NCI-H146 (cell line): ENCODE data around the gene ITPA.
"Not testable (repeated sequence)": the region's sequence is repeated elsewhere in the genome, so short reads cannot be mapped to it uniquely, and the experiment has no call there.

Source experiments
- DNase-seq: peaks from one replicate; lab custom pipeline; 2025; lab: John Stamatoyannopoulos, UW

Gene ITPA

DNA sequence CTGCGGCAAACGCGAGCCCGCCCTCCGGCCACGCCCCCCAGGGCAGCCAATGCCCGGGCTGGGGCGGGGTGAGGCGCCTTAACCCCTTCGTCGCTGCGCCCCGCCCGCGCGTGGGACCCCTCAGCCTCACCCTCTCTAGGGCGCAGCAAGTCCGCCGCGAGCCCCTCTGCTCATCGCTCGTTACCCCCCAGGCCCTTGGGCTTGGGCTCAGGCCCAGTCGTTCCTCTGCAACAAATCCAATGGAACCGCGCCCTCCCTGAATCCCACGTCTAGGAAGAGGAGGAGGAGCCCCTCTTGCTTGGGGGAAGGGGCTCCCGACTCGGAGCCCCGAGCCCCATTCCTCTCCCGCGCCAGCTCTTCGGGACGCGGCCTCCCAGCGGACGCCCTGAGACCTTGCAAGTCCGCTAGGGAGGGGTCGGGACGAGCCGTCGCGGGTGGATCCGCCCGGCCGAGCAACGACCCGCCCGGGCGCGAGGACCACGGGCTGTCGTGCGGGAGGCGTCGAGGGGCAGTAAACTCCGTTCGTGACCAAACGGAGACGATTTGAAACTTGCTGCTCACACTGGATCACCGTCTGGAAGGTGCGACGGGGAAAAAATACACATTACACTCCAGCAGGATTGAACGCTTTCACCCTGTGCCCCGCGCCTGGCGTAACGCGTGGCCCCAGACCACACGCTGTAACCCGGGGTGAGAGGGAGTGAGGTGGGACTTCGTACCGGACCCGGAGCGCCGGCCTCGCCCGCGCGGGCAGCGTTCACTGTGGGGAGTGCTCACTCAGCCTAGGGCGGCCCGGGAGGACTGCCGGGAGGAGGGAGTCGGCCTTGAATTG, 35.5 kb upstream of the ITPA start:
- peak; percentile 90 for DNase-seq

- DNase-seq: no peak
Observed at GRCh38 chr20:3174442-3175261, 34.6 kb upstream of the ITPA start.

DNA sequence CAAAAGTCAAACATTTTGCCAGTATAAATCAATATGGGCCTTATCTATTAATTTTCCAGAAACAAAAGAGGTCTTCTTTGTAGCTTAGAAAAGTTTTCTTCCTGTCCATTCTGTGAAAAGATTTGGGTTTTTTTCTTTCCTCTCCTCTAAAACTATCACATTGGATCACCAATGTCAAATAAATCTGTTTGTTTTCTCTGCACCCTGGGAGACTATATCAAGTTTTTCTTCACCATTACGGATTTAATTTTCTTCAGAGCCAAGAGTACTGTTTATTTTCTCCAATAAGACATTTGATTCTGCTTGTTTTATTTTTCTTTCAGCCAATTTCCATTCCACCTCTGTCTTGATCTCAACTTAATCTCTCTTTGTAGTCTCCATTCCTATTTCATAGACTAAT, 34.0 kb upstream of the ITPA start:
- DNase-seq: no peak

- no peak for DNase-seq
Observed at GRCh38 chr20:3177746-3178485, 31.4 kb upstream of the ITPA start.

GRCh38 chr20:3180319-3180718, 29.0 kb upstream of the ITPA start:
- no peak for DNase-seq

DNA sequence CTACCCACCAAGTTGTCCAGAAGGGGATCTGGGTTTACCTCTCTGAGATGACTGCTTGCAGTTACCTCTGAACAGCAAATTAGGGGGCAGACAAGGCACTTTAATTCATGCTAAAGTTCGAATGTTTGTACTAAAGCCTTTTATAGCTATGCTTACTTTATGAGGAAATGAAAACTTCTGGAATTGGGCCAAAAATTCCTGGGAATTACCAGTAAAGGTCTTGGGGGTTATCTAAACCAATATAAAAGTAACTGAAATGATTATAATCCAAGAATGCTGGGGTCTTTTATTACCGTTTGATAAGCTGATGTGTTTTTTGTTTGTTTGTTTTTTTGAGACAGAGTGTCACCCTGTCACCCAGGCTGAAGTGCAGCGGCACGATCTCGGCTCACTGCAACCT, 28.0 kb upstream of the ITPA start:
- DNase-seq: no peak

GRCh38 chr20:3182429-3182828, 26.9 kb upstream of the ITPA start:
- not testable (repeated sequence) for DNase-seq

- DNase-seq: no peak
Observed at GRCh38 chr20:3183896-3184612, 25.2 kb upstream of the ITPA start.

DNA sequence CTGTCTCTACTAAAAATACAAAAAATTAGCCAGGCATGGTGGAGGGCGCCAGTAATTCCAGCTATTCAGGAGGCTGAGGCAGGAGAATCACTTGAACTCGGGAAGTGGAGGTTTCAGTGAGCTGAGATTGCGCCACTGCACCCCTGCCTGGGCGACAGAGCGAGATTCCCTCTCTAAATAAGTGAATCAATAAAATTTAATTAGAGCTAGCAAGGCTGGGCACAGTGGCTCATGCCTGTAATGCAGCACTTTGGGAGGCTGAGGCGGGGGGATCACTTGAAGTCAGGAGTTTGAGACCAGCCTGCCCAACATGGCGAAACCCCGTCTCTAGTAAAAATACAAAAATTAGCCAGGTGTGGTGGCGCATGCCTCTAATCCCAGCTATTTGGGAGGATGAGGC, 21.4 kb upstream of the ITPA start:
- not testable (repeated sequence) for DNase-seq

- no peak for DNase-seq
Observed at GRCh38 chr20:3188823-3189413, 20.4 kb upstream of the ITPA start.

- DNase-seq: no peak
Observed at GRCh38 chr20:3189561-3190131, 19.7 kb upstream of the ITPA start.

DNA sequence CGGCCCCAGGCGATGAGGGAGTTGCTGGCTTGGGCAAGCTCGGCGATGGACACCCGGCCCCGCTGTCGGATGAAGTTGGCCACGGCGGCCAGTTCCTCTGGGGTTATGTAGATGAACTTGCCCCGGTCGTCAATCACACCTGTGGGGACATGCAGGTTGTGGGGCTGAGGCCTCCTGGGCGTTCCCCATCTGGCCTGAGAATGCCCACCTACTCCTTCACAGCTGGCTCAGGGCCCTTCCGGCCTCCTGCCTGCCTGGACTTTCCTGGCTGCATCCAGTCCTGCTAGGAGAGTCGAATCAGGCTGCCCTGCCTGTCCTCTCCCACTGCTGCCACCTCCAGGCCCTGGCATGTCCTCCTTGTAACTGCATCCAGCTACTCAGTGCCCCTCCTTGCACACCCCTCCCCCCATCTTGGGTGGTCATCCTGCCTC, 18.6 kb upstream of the ITPA start:
- no peak for DNase-seq

GRCh38 chr20:3192226-3193015, 16.9 kb upstream of the ITPA start:
- DNase-seq: no peak

DNA sequence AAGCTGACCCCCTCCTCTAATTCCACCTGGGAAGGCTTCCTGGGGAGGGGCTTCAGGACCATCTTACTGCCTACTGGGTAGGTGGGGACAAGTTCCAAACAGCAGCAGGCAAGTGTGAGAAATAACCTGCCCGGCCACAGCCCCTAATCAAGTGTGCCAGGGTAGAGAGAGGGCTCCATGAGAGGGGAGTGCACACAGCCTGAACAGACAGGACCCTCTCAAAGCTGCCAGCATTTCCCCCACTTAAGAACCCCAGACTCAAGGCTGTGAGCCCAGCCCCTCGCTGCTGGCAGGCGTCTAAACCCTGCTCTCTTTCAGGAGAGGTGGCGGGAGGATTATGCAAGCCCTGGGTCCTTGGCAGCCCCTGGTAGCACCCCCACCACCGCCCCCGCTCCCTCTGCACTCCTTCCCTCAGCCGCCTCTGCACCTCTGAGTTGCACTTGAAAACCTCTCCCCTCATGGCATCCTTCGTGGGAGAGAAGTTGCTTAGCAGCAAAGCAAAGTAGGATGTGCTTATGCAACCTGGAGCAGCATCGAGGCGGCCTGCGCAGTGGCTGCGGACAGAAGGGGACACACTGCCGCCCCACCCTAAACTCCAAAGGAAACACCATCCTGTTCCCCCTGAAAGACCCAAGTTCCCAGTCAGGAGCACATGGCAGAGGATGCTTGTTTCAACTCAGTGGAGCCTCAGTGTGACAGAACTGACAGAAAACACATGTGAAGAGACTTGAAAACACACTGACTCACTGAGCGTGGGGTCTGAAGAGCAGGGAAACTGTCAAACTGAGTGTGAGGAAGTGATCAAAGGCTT, 15.3 kb upstream of the ITPA start:
- no peak for DNase-seq

DNA sequence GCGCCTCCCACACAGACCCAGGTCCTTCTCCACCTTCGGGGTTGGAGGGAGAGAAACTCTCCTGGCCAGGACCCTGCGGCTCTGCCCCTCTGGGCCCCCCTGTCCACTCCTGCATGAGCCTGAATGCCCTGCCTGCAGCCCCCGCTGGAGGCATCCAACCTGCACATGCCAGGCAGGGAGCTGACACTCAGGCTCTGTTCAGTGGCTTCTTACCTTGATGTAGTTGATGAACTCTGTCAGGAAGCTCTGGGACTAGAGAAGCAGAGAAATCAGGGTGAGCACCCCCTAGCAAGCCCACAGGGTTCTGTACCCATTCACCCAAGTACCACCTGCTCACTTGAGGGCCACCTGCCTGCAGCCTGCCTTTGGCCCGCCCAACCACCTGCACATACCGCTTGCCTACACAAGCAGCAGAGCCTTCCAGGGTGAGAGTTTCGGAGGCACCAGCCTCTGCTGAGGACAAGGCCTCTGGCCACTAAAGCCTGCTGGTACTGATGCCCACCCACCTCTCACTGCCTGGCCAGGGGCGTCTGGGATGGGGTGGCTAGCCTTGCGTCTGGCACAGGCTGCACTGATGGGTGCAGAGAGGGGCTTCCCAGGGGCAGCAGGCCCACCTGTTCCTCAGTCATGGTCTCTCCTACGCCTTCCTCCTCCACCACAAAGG, 14.5 kb upstream of the ITPA start:
- DNase-seq: no peak

DNA sequence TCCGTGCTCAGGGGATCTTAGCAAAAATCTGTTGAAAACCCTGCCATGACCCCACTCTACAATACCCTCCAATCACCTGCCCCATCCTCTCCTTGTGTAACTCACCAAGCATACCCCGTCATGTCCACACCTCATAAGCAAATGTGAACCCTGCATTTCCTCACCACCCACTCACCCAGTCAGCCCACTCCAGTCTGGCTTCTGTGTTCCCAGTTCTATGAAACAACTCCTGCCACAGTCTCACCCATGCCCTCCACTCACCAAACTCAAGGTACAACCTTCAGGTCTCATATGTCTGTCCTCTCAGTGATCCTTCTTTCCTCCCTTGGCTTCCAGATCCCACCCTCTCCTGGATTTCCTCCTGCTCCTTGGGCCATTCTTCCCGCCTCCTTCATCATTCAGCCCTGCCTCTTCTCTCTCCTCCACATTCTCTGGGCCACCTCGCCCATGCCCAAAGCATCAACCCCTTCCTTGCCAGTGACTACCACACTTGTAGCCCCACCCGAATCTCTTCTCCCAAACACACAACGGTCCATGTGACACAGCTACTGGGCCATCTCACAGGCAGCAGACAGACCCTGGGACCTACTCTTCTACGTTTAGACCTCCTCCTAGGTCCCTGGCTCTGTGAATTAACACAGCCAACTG, 13.6 kb upstream of the ITPA start:
- DNase-seq: no peak

GRCh38 chr20:3199206-3199605, 10.1 kb upstream of the ITPA start:
- DNase-seq: no peak
